Activated CD4-positive, alpha-beta T cell treated with anti-CD3 and anti-CD28 coated beads, Interleukin-10, Interleukin-2, amounts not matched to agents 100 ng/mL and 50 ng/mL, durations not matched to agents 16 hours and 8 hours (primary cell): ENCODE results near the gene KLRF1.

Experiments used
- DNase-seq: peaks from one replicate; pipeline ENCODE4 v3.0.0-alpha.2; 2020

KLRF1 gene

GRCh38 chr12:9809866-9810265 is 17.4 kb upstream of the KLRF1 start:
- DNase-seq = no peak

GRCh38 chr12:9810671-9811070 is 16.6 kb upstream of the KLRF1 start:
- DNase-seq = no peak

GRCh38 chr12:9811621-9812020 is 15.7 kb upstream of the KLRF1 start:
- no peak for DNase-seq

GRCh38 chr12:9813821-9814798 is 13.2 kb upstream of the KLRF1 start:
- DNase-seq = peak; percentile 94

- no peak for DNase-seq
These were observed 6.9 kb upstream of the KLRF1 start for GRCh38 chr12:9820281-9820930.

GRCh38 chr12:9829483-9829882 is 2.2 kb downstream of the KLRF1 start:
- no peak for DNase-seq

- DNase-seq = no peak
These were observed 2.7 kb downstream of the KLRF1 start for GRCh38 chr12:9829982-9830381.

- DNase-seq = no peak
These were observed 4.4 kb downstream of the KLRF1 start for GRCh38 chr12:9831720-9832119.

- DNase-seq = no peak
These were observed 16.1 kb downstream of the KLRF1 start for GRCh38 chr12:9843407-9843806.

GRCh38 chr12:9848899-9849298 is 21.6 kb downstream of the KLRF1 start:
- DNase-seq = no peak

GRCh38 chr12:9851050-9851449 is 23.8 kb downstream of the KLRF1 start:
- DNase-seq = no peak

- no peak for DNase-seq
These were observed 24.6 kb downstream of the KLRF1 start for GRCh38 chr12:9851927-9852326.

- DNase-seq = no peak
These were observed 28.9 kb downstream of the KLRF1 start for GRCh38 chr12:9856151-9856550.

- DNase-seq = no peak
These were observed 29.6 kb downstream of the KLRF1 start for GRCh38 chr12:9856894-9857293.

GRCh38 chr12:9858135-9858534 is 30.9 kb downstream of the KLRF1 start:
- DNase-seq = no peak

GRCh38 chr12:9864913-9865675 is 37.8 kb downstream of the KLRF1 start:
- DNase-seq = peak; percentile 44

- peak; percentile 18 for DNase-seq
These were observed 39.6 kb downstream of the KLRF1 start for GRCh38 chr12:9866860-9867269.

GRCh38 chr12:9867531-9867930 is 40.2 kb downstream of the KLRF1 start:
- no peak for DNase-seq

GRCh38 chr12:9868311-9868801 is 41.1 kb downstream of the KLRF1 start:
- DNase-seq = peak; percentile 15

GRCh38 chr12:9868951-9869306 is 41.6 kb downstream of the KLRF1 start:
- DNase-seq = no peak

- peak; percentile 74 for DNase-seq
These were observed 42.3 kb downstream of the KLRF1 start, which contains the start of gene CLEC2B for GRCh38 chr12:9869307-9870161. Gene CLEC2B (minus strand): TSS chr12:9869354.

- no peak for DNase-seq
These were observed 43.1 kb downstream of the KLRF1 start for GRCh38 chr12:9870286-9870866.
